Calu3 (cell line): Measurements from ENCODE around the gene PPFIA2. TPM values are rescaled to one million over a fixed set of nuclear protein-coding genes. Genes with fewer than 3 reads are reported as not detected.

ENCODE experiments used
- BruUV-seq: library from RNA; stranded (reverse); fragments of 400-500 nt; replicated peaks from 2 replicates; lab custom pipeline; 2021; lab: Mats Ljungman, UMichigan
- CTCF ChIA-PET: fragments of 300-600 bp; sonication (Branson Sonifier 250); formaldehyde crosslinking; loops from one replicate; lab custom pipeline; 2022; ENCODE audit warnings: antibody characterized with exemption; lab: Charles Lee
- DNase-seq: peaks from one replicate; pipeline ENCODE4 v3.0.0; 2022
- H3K27ac Mint-ChIP-seq: one replicate; pipeline ENCODE4 v1.8.0; 2022; ENCODE audit warnings: mixed read lengths; ENCODE audit not compliant: unreplicated experiment
- H3K27me3 Mint-ChIP-seq: one replicate; pipeline ENCODE4 v1.8.0; 2022; ENCODE audit warnings: mixed read lengths; ENCODE audit not compliant: unreplicated experiment
- H3K36me3 Mint-ChIP-seq: one replicate; pipeline ENCODE4 v1.8.0; 2022; ENCODE audit warnings: mild to moderate bottlenecking, moderate library complexity, mixed read lengths; ENCODE audit not compliant: insufficient read depth, unreplicated experiment
- H3K4me1 Mint-ChIP-seq: one replicate; pipeline ENCODE4 v1.8.0; 2022; ENCODE audit warnings: mild to moderate bottlenecking, low read depth, mixed read lengths; ENCODE audit not compliant: unreplicated experiment
- H3K4me3 Mint-ChIP-seq: one replicate; pipeline ENCODE4 v1.8.0; 2022; ENCODE audit warnings: mild to moderate bottlenecking, low read depth, moderate library complexity, mixed read lengths; ENCODE audit not compliant: unreplicated experiment
- H3K9me3 Mint-ChIP-seq: one replicate; pipeline ENCODE4 v1.8.0; 2022; ENCODE audit warnings: low read depth, mixed read lengths; ENCODE audit not compliant: unreplicated experiment
- CTCF ChIP-seq: fragments of 200-600 bp; IDR thresholded peaks from one replicate; pipeline ENCODE4 v1.8.0; 2022; ENCODE audit warnings: antibody characterized with exemption; ENCODE audit not compliant: unreplicated experiment
- intact Hi-C: fragments of 100-400 bp; cut with micrococcal nuclease; formaldehyde crosslinking; loops from one replicate; pipeline ENCODE4 v1.10.0; 2022; ENCODE audit not compliant: unreplicated experiment
- total RNA-seq: library from RNA; stranded (reverse); gene quantifications from 2 replicates; pipeline ENCODE4 v1.2.3, GENCODE V29; 2022

The PPFIA2 gene
- total RNA-seq, 1 experiment from 2014 or later: 0.07 TPM

- CTCF ChIA-PET: no interaction called here
- H3K27me3 Mint-ChIP-seq: no peaks in the 10 kb centered on the region
- TF ChIP-seq CTCF: no peak
Measured at GRCh38 chr12:81350309-81350708, 408.8 kb downstream of the PPFIA2 start.

GRCh38 chr12:81347404-81347803, 411.7 kb downstream of the PPFIA2 start:
- Mint-ChIP-seq H3K36me3 (no peaks in the 10 kb centered on the region), H3K4me1 (no peaks in the 10 kb centered on the region), H3K27me3 (no peaks in the 10 kb centered on the region), H3K27ac (no peak overlapping the region), H3K4me3 (no peak overlapping the region), H3K9me3 (peaks cover 3% of the 10 kb centered on the region)
- intact Hi-C loops: no loop called here
- DNase-seq: no peak
- CTCF ChIA-PET: no interaction called here
- TF ChIP-seq CTCF: no peak
- no TSS peak for BruUV-seq

More at GRCh38 chr12:81350309-81350708, 408.8 kb downstream of the PPFIA2 start:
- Mint-ChIP-seq H3K9me3 (peaks cover 3% of the 10 kb centered on the region), H3K36me3 (no peaks in the 10 kb centered on the region), H3K27ac (no peak overlapping the region), H3K4me1 (no peaks in the 10 kb centered on the region), H3K4me3 (no peak overlapping the region)
- no TSS peak for BruUV-seq
- intact Hi-C loops: no loop called here
- DNase-seq: no peak

- no peak for TF ChIP-seq CTCF
- Mint-ChIP-seq H3K4me3 (no peak overlapping the region), H3K27me3 (no peaks in the 10 kb centered on the region), H3K9me3 (no peaks in the 10 kb centered on the region), H3K27ac (no peak overlapping the region), H3K4me1 (no peaks in the 10 kb centered on the region), H3K36me3 (no peaks in the 10 kb centered on the region)
- intact Hi-C loops: no loop called here
- DNase-seq: no peak
- BruUV-seq: no TSS peak
- CTCF ChIA-PET: no interaction called here
Measured at GRCh38 chr12:81340910-81341309, 418.2 kb downstream of the PPFIA2 start.

- H3K4me1 Mint-ChIP-seq: no peaks in the 10 kb centered on the region
- no peaks in the 10 kb centered on the region for H3K9me3 Mint-ChIP-seq
- no peaks in the 10 kb centered on the region for H3K27me3 Mint-ChIP-seq
- H3K4me3 Mint-ChIP-seq: no peak overlapping the region
- no peaks in the 10 kb centered on the region for H3K36me3 Mint-ChIP-seq
- intact Hi-C loops: no loop called here
- TF ChIP-seq CTCF: no peak
- BruUV-seq: no TSS peak
- H3K27ac Mint-ChIP-seq: no peak overlapping the region
- CTCF ChIA-PET: no interaction called here
- no peak for DNase-seq
Measured at GRCh38 chr12:81339071-81339470, 420.1 kb downstream of the PPFIA2 start.

- CTCF ChIA-PET: no interaction called here
- Mint-ChIP-seq H3K4me3 (no peak overlapping the region), H3K27ac (no peak overlapping the region), H3K9me3 (no peaks in the 10 kb centered on the region), H3K27me3 (no peaks in the 10 kb centered on the region), H3K4me1 (no peaks in the 10 kb centered on the region), H3K36me3 (no peaks in the 10 kb centered on the region)
- no peak for TF ChIP-seq CTCF
- no TSS peak for BruUV-seq
- intact Hi-C loops: no loop called here
- no peak for DNase-seq
Measured at GRCh38 chr12:81337886-81338285, 421.3 kb downstream of the PPFIA2 start.
